ENCODE data around the gene RYR2. TPM values are rescaled to one million over a fixed set of nuclear protein-coding genes. Genes with fewer than 3 reads are reported as not detected.

RYR2 gene
- total and polyA plus RNA-seq, 2 experiments from 2014 or later: not detected

- WGBS, 2 experiments (ENCODE audit: low coverage in 1 of 2, low lambda C conversion rate in 2 of 2, missing lambda C conversion rate in 2 of 2): 42 to 51% methylated on average over 6 of the region's 6 CpGs
- Histone ChIP-seq H3K79me2 (ENCODE audit: insufficient read depth) (no peaks in the 10 kb centered on the region), H3K9me2 (ENCODE audit: insufficient read depth) (no peaks in the 10 kb centered on the region), H3K4me2 (ENCODE audit: unreplicated experiment) (no peak overlapping the region), H3K4me1 (ENCODE audit: insufficient read depth) (no peaks in the 10 kb centered on the region), H3K27ac (no peak overlapping the region), H3K4me3 (no peak overlapping the region), H3K9me3 (ENCODE audit: low read depth) (no peaks in the 10 kb centered on the region), H3K9ac (no peak overlapping the region), H2AFZ (no peak overlapping the region), H3F3A (ENCODE audit: insufficient read depth) (no peaks in the 10 kb centered on the region), H4K20me1 (ENCODE audit: insufficient read depth) (no peaks in the 10 kb centered on the region), H3K36me3 (ENCODE audit: low read depth) (no peaks in the 10 kb centered on the region), H3K27me3 (replicated peaks; ENCODE audit: insufficient read depth) (no peaks in the 10 kb centered on the region)
- TF ChIP-seq EZH2phosphoT487 (IDR thresholded peaks at IDR 0.05; ENCODE audit: insufficient read depth, low read depth) (no peak), EZH2 (IDR thresholded peaks at IDR 0.05; ENCODE audit: insufficient read depth, poor library complexity, severe bottlenecking) (no peak)
- no peak for DNase-seq
- in situ Hi-C loops (cut with MboI): no loop called here
These were observed 164.1 kb downstream of the RYR2 start for GRCh38 chr1:237206065-237206414.

- Histone ChIP-seq H3K9ac (no peak overlapping the region), H3K4me1 (ENCODE audit: insufficient read depth) (no peaks in the 10 kb centered on the region), H3K27me3 (replicated peaks; ENCODE audit: insufficient read depth) (no peaks in the 10 kb centered on the region), H3F3A (ENCODE audit: insufficient read depth) (no peaks in the 10 kb centered on the region), H3K4me3 (no peak overlapping the region), H3K9me2 (ENCODE audit: insufficient read depth) (no peaks in the 10 kb centered on the region), H3K4me2 (ENCODE audit: unreplicated experiment) (no peak overlapping the region), H3K79me2 (ENCODE audit: insufficient read depth) (no peaks in the 10 kb centered on the region), H3K36me3 (ENCODE audit: low read depth) (no peaks in the 10 kb centered on the region), H3K9me3 (ENCODE audit: low read depth) (no peaks in the 10 kb centered on the region), H4K20me1 (ENCODE audit: insufficient read depth) (no peaks in the 10 kb centered on the region), H2AFZ (no peak overlapping the region), H3K27ac (no peak overlapping the region)
- 63 to 75% methylated on average over 5 of the region's 5 CpGs for WGBS, 2 experiments (ENCODE audit: low coverage in 1 of 2, low lambda C conversion rate in 2 of 2, missing lambda C conversion rate in 2 of 2)
- in situ Hi-C loops (cut with MboI): no loop called here
- DNase-seq: no peak
- TF ChIP-seq EZH2phosphoT487 (IDR thresholded peaks at IDR 0.05; ENCODE audit: insufficient read depth, low read depth) (no peak), EZH2 (IDR thresholded peaks at IDR 0.05; ENCODE audit: insufficient read depth, poor library complexity, severe bottlenecking) (no peak)
These were observed 169.0 kb downstream of the RYR2 start for GRCh38 chr1:237211031-237211430.

GRCh38 chr1:237211540-237211939 is 169.6 kb downstream of the RYR2 start:
- Histone ChIP-seq H3K4me2 (ENCODE audit: unreplicated experiment) (no peak overlapping the region), H3K9me2 (ENCODE audit: insufficient read depth) (no peaks in the 10 kb centered on the region), H3K79me2 (ENCODE audit: insufficient read depth) (no peaks in the 10 kb centered on the region), H3K4me1 (ENCODE audit: insufficient read depth) (no peaks in the 10 kb centered on the region), H3K9ac (no peak overlapping the region), H2AFZ (no peak overlapping the region), H3K27ac (no peak overlapping the region), H3K27me3 (replicated peaks; ENCODE audit: insufficient read depth) (no peaks in the 10 kb centered on the region), H3K36me3 (ENCODE audit: low read depth) (no peaks in the 10 kb centered on the region), H3K4me3 (no peak overlapping the region), H4K20me1 (ENCODE audit: insufficient read depth) (no peaks in the 10 kb centered on the region), H3F3A (ENCODE audit: insufficient read depth) (no peaks in the 10 kb centered on the region), H3K9me3 (ENCODE audit: low read depth) (no peaks in the 10 kb centered on the region)
- DNase-seq: no peak
- in situ Hi-C loops (cut with MboI): no loop called here
- 0 to 1% methylated on average over 2 of the region's 2 CpGs for WGBS, 2 experiments (ENCODE audit: low coverage in 1 of 2, low lambda C conversion rate in 2 of 2, missing lambda C conversion rate in 2 of 2)
- no peak for TF ChIP-seq EZH2 (IDR thresholded peaks at IDR 0.05; ENCODE audit: insufficient read depth, poor library complexity, severe bottlenecking)
- no peak for TF ChIP-seq EZH2phosphoT487 (IDR thresholded peaks at IDR 0.05; ENCODE audit: insufficient read depth, low read depth)

GRCh38 chr1:237219751-237220642 is 178.0 kb downstream of the RYR2 start:
- H3K36me3 ChIP-seq (ENCODE audit: low read depth): no peaks in the 10 kb centered on the region
- H3K27ac ChIP-seq: no peak overlapping the region
- H3K9me3 ChIP-seq (ENCODE audit: low read depth): no peaks in the 10 kb centered on the region
- H3K9ac ChIP-seq: no peak overlapping the region
- H3K4me2 ChIP-seq (ENCODE audit: unreplicated experiment): no peak overlapping the region
- no peak for DNase-seq
- H4K20me1 ChIP-seq (ENCODE audit: insufficient read depth): no peaks in the 10 kb centered on the region
- WGBS, 2 experiments (ENCODE audit: low coverage in 1 of 2, low lambda C conversion rate in 2 of 2, missing lambda C conversion rate in 2 of 2): 2 to 4% methylated on average over 11 of the region's 11 CpGs
- no peaks in the 10 kb centered on the region for H3K79me2 ChIP-seq (ENCODE audit: insufficient read depth)
- H3K27me3 ChIP-seq (replicated peaks; ENCODE audit: insufficient read depth): no peaks in the 10 kb centered on the region
- no peak overlapping the region for H2AFZ ChIP-seq
- TF ChIP-seq EZH2 (IDR thresholded peaks at IDR 0.05; ENCODE audit: insufficient read depth, poor library complexity, severe bottlenecking) (no peak), EZH2phosphoT487 (IDR thresholded peaks at IDR 0.05; ENCODE audit: insufficient read depth, low read depth) (no peak)
- in situ Hi-C loops (cut with MboI): no loop called here
- H3F3A ChIP-seq (ENCODE audit: insufficient read depth): no peaks in the 10 kb centered on the region
- no peaks in the 10 kb centered on the region for H3K4me1 ChIP-seq (ENCODE audit: insufficient read depth)
- H3K9me2 ChIP-seq (ENCODE audit: insufficient read depth): no peaks in the 10 kb centered on the region
- H3K4me3 ChIP-seq: no peak overlapping the region
